GM18526 (cell line): ENCODE measurements around the gene EHBP1.

ENCODE experiments used
- POLR2A ChIP-seq: IDR thresholded peaks from 3 replicates; pipeline ENCODE4 v1.6.1; 2011; ENCODE audit not compliant: insufficient read length; ENCODE audit errors: extremely low read depth

EHBP1 gene

GRCh38 chr2:63047321-63048279 lies 342.1 kb downstream of the EHBP1 start:
- no peak for TF ChIP-seq POLR2A

- no peak for TF ChIP-seq POLR2A
Observed at GRCh38 chr2:63048367-63049171, 343.1 kb downstream of the EHBP1 start.

GRCh38 chr2:63049211-63049969 lies 343.9 kb downstream of the EHBP1 start:
- no peak for TF ChIP-seq POLR2A

- no peak for TF ChIP-seq POLR2A
Observed at GRCh38 chr2:63049970-63050333, 344.4 kb downstream of the EHBP1 start.

GRCh38 chr2:63050334-63051041 lies 345.0 kb downstream of the EHBP1 start, which contains the start of gene OTX1:
Gene OTX1 (plus strand): TSS chr2:63050830. CDS start chr2:63052991, 2,161 bp downstream.
- peak; percentile 33 for TF ChIP-seq POLR2A

- no peak for TF ChIP-seq POLR2A
Observed at GRCh38 chr2:63051042-63051794, 345.7 kb downstream of the EHBP1 start.

GRCh38 chr2:63051795-63052333 lies 346.4 kb downstream of the EHBP1 start:
- TF ChIP-seq POLR2A: no peak

GRCh38 chr2:63052411-63053080 lies 347.0 kb downstream of the EHBP1 start:
- TF ChIP-seq POLR2A: no peak

GRCh38 chr2:63053081-63053888 lies 347.8 kb downstream of the EHBP1 start:
- TF ChIP-seq POLR2A: no peak

GRCh38 chr2:63053889-63054602 lies 348.5 kb downstream of the EHBP1 start:
- no peak for TF ChIP-seq POLR2A

GRCh38 chr2:63054841-63055225 lies 349.3 kb downstream of the EHBP1 start:
- TF ChIP-seq POLR2A: no peak
